ENCODE results near the gene ZDHHC18. TPM values are rescaled to one million over a fixed set of nuclear protein-coding genes. Genes with fewer than 3 reads are reported as not detected.

The ZDHHC18 gene
- total RNA-seq, 1 experiment from 2014 or later = 33.1 TPM

- H3K9ac ChIP-seq (ENCODE audit: extremely low read depth, insufficient read length, low read length) = peak within 1 kb of the TSS; percentile 56
- no peaks in the 10 kb centered on the region for H3K9me3 ChIP-seq (ENCODE audit: control insufficient read depth, low read depth, low read length)
- H3K18ac ChIP-seq (ENCODE audit: insufficient read length, low read depth, low read length) = peak within 1 kb of the TSS; percentile 58
- WGBS (ENCODE audit: extremely low coverage, insufficient read length, low lambda C conversion rate) = no CpG with 5 or more reads among the region's 89 CpGs
- no peak within 1 kb of the TSS for H2AFZ ChIP-seq (ENCODE audit: low read length)
- H3K27me3 ChIP-seq (ENCODE audit: insufficient read depth, low read length) = no peaks in the 10 kb centered on the region; the same call in 1 of the 2 replicates
- H3K36me3 Mint-ChIP-seq (ENCODE audit: insufficient read depth in 1 of 3, low read depth in 3 of 3) = peaks cover 39 to 66% (median 55%) of the 10 kb centered on the region in 3 experiments
- H3K23ac ChIP-seq (ENCODE audit: insufficient read length, low read depth, low read length) = no peak within 1 kb of the TSS
- no peak within 1 kb of the TSS for H2AK5ac ChIP-seq (ENCODE audit: insufficient read length, low read length)
- DNase-seq = peak; percentile 77
- peak within 1 kb of the TSS; percentile 89 for H3K4me2 ChIP-seq (ENCODE audit: insufficient read depth, insufficient read length, low read length)
- no peak within 1 kb of the TSS for H2BK120ac ChIP-seq (ENCODE audit: low read depth, low read length, poor library complexity, severe bottlenecking)
- peak within 1 kb of the TSS; percentile 77 to 95 (median 94) for H3K27ac Mint-ChIP-seq
- TF ChIP-seq CTCF (conservative IDR thresholded peaks at IDR 0.05) = no peak
- H2BK12ac ChIP-seq (ENCODE audit: insufficient read length, low read depth, low read length) = no peak within 1 kb of the TSS
- H3K56ac ChIP-seq (ENCODE audit: insufficient read length, low read depth, low read length) = no peak within 1 kb of the TSS
- no peak within 1 kb of the TSS for H3K4ac ChIP-seq (ENCODE audit: low read depth, low read length)
- no peak within 1 kb of the TSS for H3T11ph ChIP-seq (ENCODE audit: low read length)
- no peak within 1 kb of the TSS for H4K5ac ChIP-seq (ENCODE audit: insufficient read length, low read depth, low read length)
- no peak within 1 kb of the TSS for H2BK5ac ChIP-seq (ENCODE audit: insufficient read length, low read length)
- no peaks in the 10 kb centered on the region for H3K9me3 Mint-ChIP-seq
- H2BK15ac ChIP-seq (ENCODE audit: low read depth, low read length) = no peak within 1 kb of the TSS
- H3K79me1 ChIP-seq (ENCODE audit: insufficient read depth, low read depth, low read length, poor library complexity, severe bottlenecking) = no peaks in the 10 kb centered on the region
- H3K79me2 ChIP-seq (ENCODE audit: insufficient read depth, low read length) = no peaks in the 10 kb centered on the region
- peak within 1 kb of the TSS; percentile 62 for H3K14ac ChIP-seq (ENCODE audit: insufficient read depth, low read length)
- no peak within 1 kb of the TSS for H4K8ac ChIP-seq (replicated peaks; ENCODE audit: insufficient read length, low read depth, low read length)
- H4K91ac ChIP-seq (ENCODE audit: insufficient read length, low read depth, low read length) = no peak within 1 kb of the TSS
- no peak within 1 kb of the TSS for H2BK20ac ChIP-seq (ENCODE audit: low read depth, low read length, poor library complexity, severe bottlenecking)
- H3K23me2 ChIP-seq (ENCODE audit: insufficient read length, low read depth, low read length, poor library complexity, severe bottlenecking) = peaks cover 11% of the 10 kb centered on the region
- no peaks in the 10 kb centered on the region for H3K27me3 Mint-ChIP-seq (ENCODE audit: low read depth)
- H3K27ac ChIP-seq (ENCODE audit: insufficient read length, low read depth, low read length) = no peak within 1 kb of the TSS
- H4K20me1 ChIP-seq (ENCODE audit: control insufficient read depth, insufficient read depth, insufficient read length) = peaks cover 2% of the 10 kb centered on the region
- H3K4me1 ChIP-seq (ENCODE audit: insufficient read depth, low read length) = no peaks in the 10 kb centered on the region; the same call in 1 of the 2 replicates
- H3K4me1 Mint-ChIP-seq = peaks cover 7 to 16% of the 10 kb centered on the region in 2 experiments
- H3K4me3 Mint-ChIP-seq = peak within 1 kb of the TSS; percentile 94 to 96
These were observed 63.3 kb downstream of the ZDHHC18 start, which contains the start of gene GPN2 for GRCh38 chr1:26889551-26890466. TSS of gene GPN2 (minus strand) at chr1:26890283. CDS start at chr1:26890096, 187 bp downstream.
